Glutamatergic neuron (in vitro differentiated cells): ENCODE results near the gene KCNE1. TPM values are rescaled to one million over a fixed set of nuclear protein-coding genes. Genes with fewer than 3 reads are reported as not detected.
"Not testable (repeated sequence)": the region's sequence is repeated elsewhere in the genome, so short reads cannot be mapped to it uniquely, and the experiment has no call there.

ENCODE experiments used
- DNase-seq: peaks from one replicate; pipeline ENCODE4 v3.0.0; 2022
- H3K27ac Mint-ChIP-seq: one replicate; pipeline ENCODE4 v1.8.0; 2020; ENCODE audit warnings: mild to moderate bottlenecking, mixed read lengths, inconsistent platforms; ENCODE audit not compliant: unreplicated experiment
- H3K27me3 Mint-ChIP-seq: one replicate; pipeline ENCODE4 v1.8.0; 2020; ENCODE audit warnings: mild to moderate bottlenecking, moderate library complexity, mixed read lengths, inconsistent platforms; ENCODE audit not compliant: unreplicated experiment
- H3K36me3 Mint-ChIP-seq: one replicate; pipeline ENCODE4 v1.8.0; 2020; ENCODE audit warnings: mild to moderate bottlenecking, mixed read lengths, inconsistent platforms; ENCODE audit not compliant: unreplicated experiment
- H3K4me1 Mint-ChIP-seq: one replicate; pipeline ENCODE4 v1.8.0; 2020; ENCODE audit warnings: mild to moderate bottlenecking, low read depth, mixed read lengths, inconsistent platforms; ENCODE audit not compliant: unreplicated experiment
- H3K4me3 Mint-ChIP-seq: one replicate; pipeline ENCODE4 v1.8.0; 2020; ENCODE audit warnings: mild to moderate bottlenecking, mixed read lengths, inconsistent platforms; ENCODE audit not compliant: unreplicated experiment
- H3K9me3 Mint-ChIP-seq: one replicate; pipeline ENCODE4 v1.8.0; 2020; ENCODE audit warnings: mild to moderate bottlenecking, moderate library complexity, mixed read lengths, inconsistent platforms; ENCODE audit not compliant: unreplicated experiment
- total RNA-seq: library from RNA; stranded (reverse); fragmentation: NEBNext Ultra II Directional; extraction: Animal tissue kit (Norgen Biotek cat#: 25700); gene quantifications from one replicate; pipeline ENCODE4 v1.2.1, GENCODE V29; 2021; ENCODE audit not compliant: unreplicated experiment

KCNE1 gene
- total RNA-seq, 1 donor from 2014 or later: 1.6 TPM

DNA sequence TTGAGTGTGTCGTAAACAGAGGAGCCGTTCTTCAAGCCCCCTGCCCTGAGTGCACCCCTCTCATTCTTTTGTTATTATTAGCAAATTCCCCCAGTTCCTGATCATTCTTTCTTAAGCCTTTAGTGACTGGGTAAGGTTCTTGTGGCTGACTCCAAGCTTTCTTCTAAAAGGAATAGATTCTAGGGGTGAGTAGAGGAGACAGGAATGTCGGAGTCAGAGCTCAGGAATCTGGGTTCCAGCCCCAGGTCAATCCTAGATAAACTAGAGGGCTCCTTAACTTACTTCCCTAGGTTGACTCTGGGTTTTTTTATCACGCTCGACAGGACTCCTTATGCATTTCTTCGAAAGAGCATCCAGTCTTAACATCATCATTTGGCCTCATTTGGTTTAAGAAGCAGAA lies 55.8 kb downstream of the KCNE1 start:
- DNase-seq, H3K36me3 Mint-ChIP-seq, H3K27me3 Mint-ChIP-seq, H3K9me3 Mint-ChIP-seq, H3K27ac Mint-ChIP-seq, H3K4me1 Mint-ChIP-seq, H3K4me3 Mint-ChIP-seq: not testable (repeated sequence)

DNA sequence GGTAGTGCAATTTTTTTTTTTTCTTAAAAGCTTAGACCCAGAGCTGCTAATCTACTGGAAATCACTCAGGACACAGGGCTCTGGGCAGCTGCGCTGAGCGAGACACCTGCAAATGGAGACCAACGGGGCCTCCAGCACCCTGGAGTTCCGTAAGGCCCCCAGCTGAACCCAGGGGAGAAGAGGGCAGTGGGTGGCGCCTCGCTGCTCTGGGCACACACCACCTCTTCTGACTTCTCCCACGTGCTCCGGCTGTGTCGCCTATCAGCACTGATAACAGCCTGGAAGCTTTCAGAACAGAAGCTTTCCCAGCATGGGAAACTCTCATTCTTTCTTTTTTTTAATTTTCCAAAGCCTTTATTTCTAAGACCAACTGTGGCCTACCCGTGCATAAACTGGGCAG lies 56.4 kb downstream of the KCNE1 start:
- not testable (repeated sequence) for H3K9me3 Mint-ChIP-seq, H3K4me3 Mint-ChIP-seq, H3K36me3 Mint-ChIP-seq, H3K27ac Mint-ChIP-seq, DNase-seq, H3K4me1 Mint-ChIP-seq, H3K27me3 Mint-ChIP-seq

DNA sequence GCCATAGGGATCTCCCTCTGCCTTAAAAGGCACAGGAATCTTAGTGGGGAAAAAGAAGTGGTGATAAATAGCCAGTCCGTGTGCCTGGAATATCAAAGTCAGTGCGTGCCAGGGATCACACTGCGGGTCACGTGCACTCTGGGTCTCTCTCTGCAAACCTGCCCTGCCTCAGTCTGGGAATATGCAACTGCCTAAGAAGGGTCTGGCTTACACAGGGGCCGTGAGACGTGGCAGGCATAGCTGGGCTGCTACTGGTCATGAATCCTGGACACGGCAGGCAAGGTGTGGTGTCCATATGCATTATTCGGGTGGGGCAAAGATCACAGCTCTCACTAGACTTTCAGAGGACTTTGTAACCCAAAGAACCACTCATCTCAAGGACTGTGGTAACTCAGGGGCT lies 65.0 kb downstream of the KCNE1 start:
- H3K4me3 Mint-ChIP-seq, H3K36me3 Mint-ChIP-seq, H3K27me3 Mint-ChIP-seq: not testable (repeated sequence)

DNA sequence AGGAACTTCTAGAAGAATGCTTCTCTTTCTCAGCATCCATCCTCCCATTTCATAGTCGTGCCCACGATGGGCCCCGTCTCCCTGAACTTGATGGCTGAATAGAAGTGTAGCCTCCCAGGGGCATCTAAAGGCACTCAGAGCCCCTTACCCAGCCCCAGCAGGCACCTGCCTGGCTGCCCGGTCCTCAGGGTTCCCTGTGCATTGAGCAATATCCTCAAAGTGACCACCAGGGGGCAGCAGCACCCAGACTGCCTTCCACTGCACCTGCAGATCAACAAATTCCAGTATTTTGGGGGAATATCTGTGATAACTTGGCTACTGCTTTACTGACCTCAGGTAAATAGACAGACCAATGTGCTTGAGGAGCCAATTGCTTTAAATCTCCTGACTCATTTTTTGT lies 68.5 kb downstream of the KCNE1 start:
- not testable (repeated sequence) for H3K27ac Mint-ChIP-seq, H3K9me3 Mint-ChIP-seq

More for the DNA sequence above, 65.0 kb downstream of the KCNE1 start:
- not testable (repeated sequence) for DNase-seq, H3K9me3 Mint-ChIP-seq, H3K4me1 Mint-ChIP-seq, H3K27ac Mint-ChIP-seq

DNA sequence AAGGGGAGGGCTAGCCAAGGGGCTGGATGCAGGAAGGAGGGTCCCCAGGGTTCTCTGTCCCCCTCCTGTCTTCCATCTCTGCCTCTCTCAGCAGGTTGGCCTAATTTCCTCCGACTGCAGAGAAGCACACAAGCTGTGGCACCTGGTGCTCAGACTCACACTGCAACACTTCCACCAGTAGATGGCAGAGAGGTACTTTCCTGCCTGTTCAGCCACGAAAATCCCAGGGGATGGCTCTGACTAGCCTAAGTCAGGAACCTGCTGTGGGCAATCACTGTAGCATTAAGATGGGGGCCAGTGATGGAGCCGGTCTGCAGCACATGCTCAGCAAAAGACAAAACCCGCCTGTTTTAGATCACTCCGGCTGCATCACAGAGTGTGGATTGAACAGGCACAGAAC lies 82.3 kb downstream of the KCNE1 start:
- DNase-seq: not testable (repeated sequence)

More for the DNA sequence above, 68.5 kb downstream of the KCNE1 start:
- H3K4me1 Mint-ChIP-seq, H3K4me3 Mint-ChIP-seq, H3K36me3 Mint-ChIP-seq, H3K27me3 Mint-ChIP-seq, DNase-seq: not testable (repeated sequence)

DNA sequence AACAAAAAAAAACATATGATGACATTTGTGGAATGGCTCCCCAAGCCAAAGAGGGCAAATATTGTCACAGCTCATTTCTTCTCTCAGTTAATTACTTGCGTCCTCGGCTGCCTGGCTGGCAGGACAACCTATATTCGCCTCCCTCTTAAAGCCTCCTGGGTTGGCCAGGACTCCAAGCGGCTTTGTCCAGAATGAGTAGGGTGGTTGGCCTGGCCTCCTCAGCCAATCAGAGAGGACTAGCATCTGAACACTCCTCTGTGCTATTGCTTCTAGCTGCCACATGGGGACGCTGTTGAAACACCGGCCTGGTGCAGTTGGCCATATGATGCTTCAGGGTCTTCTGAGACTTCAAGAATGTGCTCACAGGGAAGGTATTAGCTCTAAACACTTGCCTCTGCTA lies 83.6 kb downstream of the KCNE1 start:
- not testable (repeated sequence) for H3K4me1 Mint-ChIP-seq, H3K9me3 Mint-ChIP-seq, H3K27ac Mint-ChIP-seq, DNase-seq, H3K27me3 Mint-ChIP-seq, H3K4me3 Mint-ChIP-seq, H3K36me3 Mint-ChIP-seq

More for the DNA sequence above, 82.3 kb downstream of the KCNE1 start:
- not testable (repeated sequence) for H3K4me1 Mint-ChIP-seq, H3K27me3 Mint-ChIP-seq, H3K9me3 Mint-ChIP-seq, H3K36me3 Mint-ChIP-seq, H3K4me3 Mint-ChIP-seq, H3K27ac Mint-ChIP-seq

DNA sequence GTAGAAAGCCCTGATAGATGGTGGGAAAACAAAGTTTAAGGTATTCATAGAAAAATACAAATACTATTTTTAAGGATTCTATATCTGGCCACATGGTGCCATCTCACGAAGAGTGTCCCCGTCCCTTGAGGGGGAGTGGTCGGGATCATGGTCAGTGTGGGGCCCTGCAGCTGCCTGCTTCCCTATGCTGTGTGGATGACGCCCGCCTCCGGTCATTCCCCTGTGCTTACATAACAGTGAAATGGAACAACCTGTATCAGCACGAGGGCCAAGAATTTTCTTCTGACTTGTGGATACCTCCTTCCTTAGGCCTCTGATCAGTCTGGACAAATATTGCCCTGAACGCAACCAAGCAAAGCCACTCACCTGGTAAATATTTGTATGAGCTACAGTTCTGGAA lies 84.7 kb downstream of the KCNE1 start:
- not testable (repeated sequence) for H3K36me3 Mint-ChIP-seq, H3K9me3 Mint-ChIP-seq, DNase-seq, H3K4me1 Mint-ChIP-seq, H3K27ac Mint-ChIP-seq, H3K27me3 Mint-ChIP-seq, H3K4me3 Mint-ChIP-seq

DNA sequence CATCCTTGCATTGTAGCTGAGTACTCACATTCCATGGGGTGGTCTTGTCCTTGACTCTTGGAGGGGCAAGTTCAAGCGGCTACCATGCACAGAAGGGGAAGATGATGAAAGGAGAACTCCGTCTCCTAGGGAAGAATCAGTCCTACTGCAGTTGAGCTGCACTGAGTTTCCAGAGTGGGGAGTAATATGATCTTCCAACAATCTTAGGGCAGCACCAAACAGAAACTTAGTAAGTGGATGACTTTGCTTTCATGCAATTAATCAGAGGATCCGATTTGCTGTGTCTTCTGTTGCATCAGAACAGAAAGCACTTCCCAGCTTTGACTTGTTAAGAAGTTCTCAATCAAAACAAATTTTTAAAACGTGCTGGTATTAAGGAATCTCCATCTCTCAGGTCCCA lies 88.2 kb downstream of the KCNE1 start, which contains the start of gene SMIM34:
SMIM34 (minus strand) TSS at position 147 of the 400 bp plus-strand sequence; CDS start at position 35, 112 bp downstream.
- not testable (repeated sequence) for DNase-seq

DNA sequence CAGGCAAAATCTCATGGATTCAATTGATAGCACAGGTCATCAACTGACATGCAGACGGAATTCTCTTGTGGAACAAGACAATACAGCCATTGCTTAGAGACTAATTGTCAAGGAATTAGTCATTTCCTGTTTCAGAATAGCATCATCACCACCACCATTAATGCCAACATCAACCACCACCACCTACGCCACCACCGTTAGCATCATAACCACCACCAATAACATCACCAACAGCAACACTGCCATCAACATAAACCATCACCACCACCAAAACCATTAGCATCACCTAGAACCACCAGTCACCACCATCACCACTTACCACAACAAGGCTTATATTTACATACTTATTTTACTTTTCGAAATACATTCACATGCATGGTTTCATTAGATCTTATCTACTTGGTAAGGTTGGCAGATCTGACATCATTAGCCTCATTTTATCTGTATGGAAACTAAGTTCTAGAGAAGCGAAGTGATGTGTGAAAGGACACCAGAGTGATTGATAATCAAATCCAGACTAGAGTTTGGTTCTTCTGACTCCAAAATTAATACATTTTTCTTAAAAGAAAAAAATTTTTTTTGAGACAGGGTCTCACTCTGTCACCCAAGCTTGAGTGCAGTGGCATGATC lies 94.4 kb downstream of the KCNE1 start:
- not testable (repeated sequence) for DNase-seq, H3K27ac Mint-ChIP-seq, H3K9me3 Mint-ChIP-seq, H3K27me3 Mint-ChIP-seq, H3K36me3 Mint-ChIP-seq, H3K4me3 Mint-ChIP-seq, H3K4me1 Mint-ChIP-seq

More for the DNA sequence above, 88.2 kb downstream of the KCNE1 start, which contains the start of gene SMIM34:
- H3K4me3 Mint-ChIP-seq, H3K4me1 Mint-ChIP-seq, H3K36me3 Mint-ChIP-seq, H3K9me3 Mint-ChIP-seq, H3K27ac Mint-ChIP-seq, H3K27me3 Mint-ChIP-seq: not testable (repeated sequence)

DNA sequence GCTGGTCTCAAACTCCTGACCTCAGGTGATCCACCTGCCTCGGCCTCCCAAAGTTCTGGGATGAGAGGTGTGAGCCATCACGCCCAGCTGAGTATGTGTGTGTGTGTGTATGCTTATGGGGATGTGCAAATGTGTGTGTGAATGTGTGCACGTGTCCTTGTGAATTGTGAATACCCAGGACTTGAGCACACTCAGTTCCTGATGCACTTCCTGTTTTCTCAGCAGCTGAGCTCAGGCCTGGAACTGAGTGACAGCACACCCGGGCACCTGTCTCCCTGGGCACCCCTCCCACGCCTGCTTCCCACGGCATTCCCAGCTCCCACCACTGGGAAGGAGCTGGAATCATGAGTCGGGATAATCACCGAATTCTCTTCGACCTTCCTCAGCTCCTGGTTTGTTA lies 104.7 kb downstream of the KCNE1 start:
- H3K4me1 Mint-ChIP-seq, H3K27me3 Mint-ChIP-seq, H3K4me3 Mint-ChIP-seq: not testable (repeated sequence)

DNA sequence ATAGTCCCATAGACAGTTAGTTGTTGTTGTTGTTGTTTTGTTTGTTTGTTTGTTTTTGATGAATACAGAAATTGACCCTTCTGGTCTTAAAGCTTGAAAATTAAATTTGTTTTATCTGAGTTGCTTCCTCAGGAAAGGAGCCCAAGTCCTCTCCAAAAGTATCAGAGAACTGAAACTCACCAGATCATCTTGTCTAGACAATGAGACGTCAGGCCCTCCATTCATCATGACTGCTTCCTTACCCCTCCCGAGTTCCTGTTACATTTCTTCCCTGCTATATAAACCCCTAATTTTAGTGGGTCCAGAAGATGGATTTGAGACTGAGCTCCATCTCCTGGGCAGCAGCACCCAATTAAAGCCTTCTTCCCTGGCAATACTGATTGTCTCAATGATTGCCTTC lies 105.3 kb downstream of the KCNE1 start:
- H3K9me3 Mint-ChIP-seq, H3K36me3 Mint-ChIP-seq, H3K4me1 Mint-ChIP-seq, H3K27ac Mint-ChIP-seq, H3K27me3 Mint-ChIP-seq, DNase-seq, H3K4me3 Mint-ChIP-seq: not testable (repeated sequence)

More for the DNA sequence above, 104.7 kb downstream of the KCNE1 start:
- not testable (repeated sequence) for DNase-seq, H3K36me3 Mint-ChIP-seq, H3K27ac Mint-ChIP-seq, H3K9me3 Mint-ChIP-seq

DNA sequence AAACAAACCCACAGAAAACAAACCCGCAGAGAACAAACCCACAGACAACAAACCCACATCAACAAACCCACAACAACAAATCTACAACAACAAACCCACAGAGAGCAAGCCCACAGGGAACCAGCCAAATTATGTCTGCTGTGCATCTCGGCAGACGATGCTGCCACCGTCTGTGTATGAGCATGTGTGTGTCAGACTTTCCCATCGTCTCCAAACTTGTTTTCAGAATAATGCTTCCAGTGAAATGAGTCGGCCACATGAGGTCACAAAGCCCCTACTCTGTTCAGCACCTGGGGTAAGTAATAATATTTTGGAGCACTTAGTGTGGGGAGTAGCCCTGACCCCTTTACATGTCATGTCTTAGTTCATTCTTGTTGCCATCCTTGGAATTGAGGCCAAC lies 105.9 kb downstream of the KCNE1 start:
- not testable (repeated sequence) for H3K4me3 Mint-ChIP-seq, DNase-seq, H3K36me3 Mint-ChIP-seq, H3K27ac Mint-ChIP-seq, H3K9me3 Mint-ChIP-seq, H3K27me3 Mint-ChIP-seq, H3K4me1 Mint-ChIP-seq

DNA sequence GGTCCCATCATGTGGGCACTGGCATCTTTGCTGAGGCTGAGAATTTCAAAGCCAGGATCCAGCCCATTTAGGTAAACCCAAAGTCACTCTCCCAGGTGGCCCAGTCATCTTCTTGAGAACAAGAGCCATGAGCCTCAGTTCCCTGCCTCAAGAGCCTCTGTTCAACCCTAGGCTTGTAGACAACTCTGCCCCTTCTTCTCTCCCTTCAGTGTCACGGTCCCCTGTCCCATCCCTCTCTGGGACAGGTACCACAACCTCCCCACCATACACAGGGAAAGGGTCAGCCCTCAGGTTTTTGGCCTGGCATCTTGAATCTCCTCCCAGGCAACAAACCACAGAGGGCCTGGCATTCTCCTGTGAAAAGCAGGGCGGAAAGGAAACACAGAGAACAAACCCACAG lies 106.3 kb downstream of the KCNE1 start:
- not testable (repeated sequence) for DNase-seq, H3K9me3 Mint-ChIP-seq, H3K27me3 Mint-ChIP-seq, H3K4me1 Mint-ChIP-seq, H3K27ac Mint-ChIP-seq, H3K4me3 Mint-ChIP-seq, H3K36me3 Mint-ChIP-seq
